GM21528 (cell line): ENCODE results near the gene PACSIN3.
A peak's percentile ranks its signal among the peaks of the same experiment; 100 is the strongest.
"Not testable (repeated sequence)": the region's sequence is repeated elsewhere in the genome, so short reads cannot be mapped to it uniquely, and the experiment has no call there.

Source experiments
- ATAC-seq: cut with Tn5 transposase; IDR thresholded peaks from one replicate; pipeline ENCODE4 v1.9.1; 2021; ENCODE audit warnings: mild to moderate bottlenecking, moderate library complexity; ENCODE audit not compliant: unreplicated experiment, low FRiP score

PACSIN3 gene

GRCh38 chr11:47186076-47186699 lies at the start of gene PACSIN3:
TSS of gene PACSIN3 (minus strand) at chr11:47186434. CDS start at chr11:47182727, 3,707 bp downstream.
- peak; percentile 54 for ATAC-seq

GRCh38 chr11:47235163-47235562 lies 48.9 kb upstream of the PACSIN3 start:
- no peak for ATAC-seq

DNA sequence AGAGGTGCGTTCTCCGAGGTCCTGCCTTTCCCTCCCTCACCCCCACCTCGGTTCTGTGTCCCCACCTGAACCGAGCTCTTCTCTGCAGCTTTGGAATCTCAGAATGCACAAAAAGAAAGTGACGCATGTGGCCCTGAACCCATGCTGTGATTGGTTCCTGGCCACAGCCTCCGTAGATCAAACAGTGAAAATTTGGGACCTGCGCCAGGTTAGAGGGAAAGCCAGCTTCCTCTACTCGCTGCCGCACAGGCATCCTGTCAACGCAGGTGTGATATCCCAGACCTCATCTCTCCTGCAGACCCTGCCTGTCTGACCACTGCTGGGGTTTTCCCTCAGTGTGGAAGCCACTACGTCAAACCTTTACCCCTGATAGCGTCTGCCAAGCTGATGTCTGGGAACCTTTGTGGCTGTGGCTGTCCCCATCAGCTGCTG lies 48.5 kb upstream of the PACSIN3 start:
- ATAC-seq: no peak

DNA sequence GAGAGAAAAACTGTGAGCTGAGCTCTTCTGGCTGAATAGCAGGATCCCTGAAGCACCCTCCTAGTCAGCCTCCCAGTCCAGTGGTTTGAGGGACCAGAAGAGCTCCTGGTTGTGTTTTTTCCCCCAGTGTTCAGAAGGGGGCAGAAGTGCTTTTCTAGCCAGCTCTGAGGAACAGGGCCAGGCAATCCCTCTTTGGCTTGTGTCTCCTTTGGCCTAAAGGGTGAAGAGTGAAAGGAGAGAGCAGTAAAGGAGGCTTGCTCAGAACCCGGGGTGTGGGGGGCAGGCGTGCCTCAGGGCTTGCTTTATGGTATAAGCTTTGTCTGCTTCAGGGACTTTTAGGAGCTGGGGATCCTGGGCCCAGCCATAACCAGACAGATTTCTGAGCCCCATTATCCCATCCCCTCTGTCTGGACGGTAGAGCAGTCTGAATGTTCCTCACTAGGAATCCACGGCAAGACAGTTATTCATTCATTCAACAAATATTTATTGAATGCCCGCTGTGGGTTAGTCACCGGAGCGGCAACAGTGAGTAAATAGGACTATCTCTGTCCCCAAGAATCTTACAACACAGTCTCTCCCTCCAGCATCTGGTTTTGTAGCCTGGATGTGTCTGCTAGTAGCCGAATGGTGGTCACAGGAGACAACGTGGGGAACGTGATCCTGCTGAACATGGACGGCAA lies 47.9 kb upstream of the PACSIN3 start:
- no peak for ATAC-seq

DNA sequence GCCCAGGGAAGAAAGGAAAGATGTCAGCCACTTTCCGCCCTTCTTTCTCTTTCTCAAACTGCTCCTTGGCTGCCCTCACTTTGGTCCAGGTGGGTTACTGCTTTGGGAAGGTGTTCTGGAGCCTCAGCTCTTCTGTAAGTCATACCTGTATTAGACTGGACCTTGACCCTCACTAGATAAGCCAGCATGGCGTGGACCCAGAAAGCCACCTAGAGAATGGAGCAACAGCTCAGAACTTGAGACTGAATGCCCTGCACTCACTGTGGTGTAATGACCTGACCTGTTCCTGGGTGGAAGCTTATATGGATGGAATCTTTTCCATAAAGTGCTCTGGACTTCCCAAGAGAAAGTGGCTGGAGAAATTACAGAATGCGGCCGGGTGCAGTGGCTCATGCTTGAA lies 46.8 kb upstream of the PACSIN3 start:
- ATAC-seq: no peak

- ATAC-seq: no peak
These were observed 42.9 kb upstream of the PACSIN3 start for GRCh38 chr11:47229161-47229560.

DNA sequence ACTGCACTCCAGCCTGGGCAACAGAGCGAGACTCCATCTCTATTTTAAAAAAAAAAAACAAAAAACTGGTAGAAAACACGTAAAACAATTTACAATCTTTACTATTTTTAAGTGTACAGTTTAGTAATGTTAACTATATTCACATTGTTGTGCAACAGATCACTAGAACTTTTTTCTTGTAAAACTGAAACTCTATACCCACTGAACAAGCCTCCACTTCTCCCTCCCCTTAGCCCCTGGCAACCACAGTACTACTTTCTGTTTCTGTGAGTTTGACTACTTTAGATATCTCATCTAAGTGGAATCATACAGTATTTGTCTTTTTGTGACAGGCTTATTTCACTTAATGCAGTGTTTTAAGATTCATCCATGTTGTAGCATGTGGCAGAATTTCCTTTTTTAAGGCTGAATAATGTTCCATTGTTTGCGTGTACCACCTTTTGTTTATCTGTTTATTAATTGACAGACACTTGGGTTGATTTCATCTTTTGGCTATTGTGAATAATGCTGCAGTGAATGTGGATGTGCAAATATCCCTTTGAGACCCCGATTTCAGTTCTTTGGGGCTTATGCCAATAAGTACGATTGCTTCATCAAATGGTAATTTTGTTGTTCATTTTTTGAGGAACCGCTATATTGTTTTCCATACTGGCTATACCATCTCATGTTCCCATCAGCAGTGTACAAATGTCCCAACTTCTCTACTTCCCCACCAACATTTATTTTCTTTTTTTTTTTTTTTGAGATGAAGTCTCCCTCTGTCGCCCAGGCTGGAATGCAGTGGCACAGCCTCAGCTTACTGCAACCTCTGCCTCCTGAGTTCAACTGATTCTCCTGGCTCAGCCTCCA lies 39.5 kb upstream of the PACSIN3 start:
- no peak for ATAC-seq

DNA sequence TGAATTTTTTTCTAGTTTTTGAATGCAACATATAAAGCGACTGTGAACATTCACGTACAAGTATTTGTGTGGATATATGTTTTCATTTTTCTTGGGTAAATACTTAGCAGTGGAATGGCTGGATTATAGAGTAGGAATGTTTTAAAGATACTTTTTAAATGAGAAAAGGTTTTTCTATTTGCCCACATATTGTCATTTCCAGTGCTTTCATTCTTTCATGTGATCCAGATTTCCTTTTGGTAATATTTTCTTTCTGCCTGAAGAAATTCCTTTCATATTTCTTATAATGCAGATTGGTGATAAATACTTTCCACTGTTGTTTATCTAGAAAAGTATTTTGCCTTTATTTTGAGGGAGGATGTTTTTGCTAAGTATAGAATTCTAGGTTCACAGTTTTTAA lies 36.5 kb upstream of the PACSIN3 start:
- ATAC-seq: no peak

DNA sequence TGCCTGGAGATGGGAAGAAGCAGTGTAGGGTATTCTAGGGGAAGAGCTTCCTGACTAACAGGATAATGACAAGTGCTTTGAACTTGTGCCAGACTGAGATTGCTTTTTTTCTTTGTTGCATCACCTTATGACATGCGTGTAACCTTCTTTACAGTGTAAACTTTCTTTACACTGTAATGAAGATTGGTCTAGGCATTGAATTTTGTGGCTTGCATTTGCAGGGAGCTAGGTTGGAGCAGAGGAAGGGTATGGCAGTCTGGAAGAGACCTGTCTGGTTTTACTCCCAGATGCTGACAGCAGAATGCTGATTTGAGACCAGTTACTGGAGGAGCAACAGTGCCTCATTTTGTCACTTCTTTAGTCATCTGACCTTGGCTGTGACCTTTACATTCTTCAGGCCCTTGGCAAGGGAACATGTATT lies 34.2 kb upstream of the PACSIN3 start:
- no peak for ATAC-seq

DNA sequence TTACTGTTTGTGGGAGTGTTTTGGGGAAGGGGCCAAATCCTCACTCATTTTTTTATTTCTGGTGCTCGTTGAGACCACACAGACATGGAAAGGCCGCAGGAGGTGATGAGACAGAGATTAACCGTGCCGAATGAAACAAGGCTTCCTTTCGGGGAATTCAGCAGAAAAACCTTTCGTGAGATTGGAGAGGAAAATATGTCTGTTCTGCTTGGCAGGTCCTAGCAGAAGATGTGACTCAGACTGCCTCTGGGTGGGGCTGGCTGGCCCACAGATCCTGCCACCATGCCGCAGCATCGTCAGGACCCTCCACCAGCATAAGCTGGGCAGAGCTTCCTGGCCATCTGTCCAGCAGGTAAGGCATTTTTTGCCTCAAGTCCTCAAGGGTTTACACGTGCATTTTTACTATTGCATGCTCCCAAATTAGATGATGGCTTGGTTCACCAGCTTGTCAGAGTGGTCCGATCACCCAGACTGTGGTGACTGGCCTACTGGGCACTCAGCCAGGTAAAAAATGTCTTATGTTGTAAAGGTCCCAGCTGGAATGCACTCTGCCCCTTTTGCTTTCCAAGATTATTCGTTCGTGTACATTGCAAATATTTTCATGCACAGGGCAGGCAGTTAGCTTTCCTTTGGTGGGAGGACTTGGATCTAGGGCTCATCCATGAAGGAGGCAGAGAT lies 30.0 kb upstream of the PACSIN3 start:
- ATAC-seq: no peak

- ATAC-seq: no peak
These were observed 29.2 kb upstream of the PACSIN3 start for GRCh38 chr11:47215366-47215910.

GRCh38 chr11:47213950-47214565 lies 27.8 kb upstream of the PACSIN3 start:
- peak; percentile 66 for ATAC-seq

GRCh38 chr11:47212938-47213337 lies 26.7 kb upstream of the PACSIN3 start:
- ATAC-seq: no peak

DNA sequence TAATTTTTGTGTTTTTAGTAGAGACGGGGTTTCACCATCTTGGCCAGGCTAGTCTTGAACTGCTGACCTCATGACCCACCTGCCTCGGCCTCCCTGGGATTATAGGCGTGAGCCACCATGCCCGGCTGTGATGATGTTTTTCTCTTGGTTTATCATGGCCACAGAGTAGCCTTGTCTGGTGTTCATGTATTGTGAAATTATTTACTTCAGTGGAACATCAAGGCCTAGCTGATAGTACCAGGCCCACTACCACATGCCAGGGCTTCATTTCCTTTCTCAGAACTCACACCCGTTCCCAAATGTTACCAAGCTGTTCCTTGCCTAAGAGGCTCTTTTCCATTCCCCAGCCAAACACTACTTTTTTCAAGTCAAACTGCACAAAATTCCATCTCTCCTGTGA lies 22.4 kb upstream of the PACSIN3 start:
- no peak for ATAC-seq

DNA sequence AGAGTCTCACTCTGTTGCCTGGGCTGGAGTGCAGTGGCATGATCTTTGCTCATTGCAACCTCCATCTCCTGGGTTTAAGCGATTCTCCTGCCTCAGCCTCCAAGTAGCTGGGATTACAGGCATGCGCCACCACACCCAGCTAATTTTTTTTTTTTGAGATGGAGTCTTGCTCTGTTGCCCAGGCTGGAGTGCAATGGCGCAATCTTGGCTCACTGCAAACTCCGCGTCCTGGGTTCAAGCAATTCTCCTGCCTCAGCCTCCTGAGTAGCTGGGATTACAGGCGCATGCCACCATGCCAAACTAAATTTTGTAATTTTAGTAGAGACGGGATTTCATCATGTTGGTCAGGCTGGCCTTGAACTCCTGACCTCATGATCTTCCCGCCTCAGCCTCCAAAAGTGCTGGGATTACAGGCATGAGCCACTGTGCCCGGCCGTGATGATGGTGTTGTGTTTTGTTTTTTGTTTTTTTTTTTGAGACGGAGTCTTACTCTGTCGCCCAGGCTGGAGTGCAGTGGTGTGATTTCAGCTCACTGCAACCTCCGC lies 21.8 kb upstream of the PACSIN3 start:
- ATAC-seq: not testable (repeated sequence)

- ATAC-seq: no peak
These were observed 21.2 kb upstream of the PACSIN3 start for GRCh38 chr11:47207459-47207858.

DNA sequence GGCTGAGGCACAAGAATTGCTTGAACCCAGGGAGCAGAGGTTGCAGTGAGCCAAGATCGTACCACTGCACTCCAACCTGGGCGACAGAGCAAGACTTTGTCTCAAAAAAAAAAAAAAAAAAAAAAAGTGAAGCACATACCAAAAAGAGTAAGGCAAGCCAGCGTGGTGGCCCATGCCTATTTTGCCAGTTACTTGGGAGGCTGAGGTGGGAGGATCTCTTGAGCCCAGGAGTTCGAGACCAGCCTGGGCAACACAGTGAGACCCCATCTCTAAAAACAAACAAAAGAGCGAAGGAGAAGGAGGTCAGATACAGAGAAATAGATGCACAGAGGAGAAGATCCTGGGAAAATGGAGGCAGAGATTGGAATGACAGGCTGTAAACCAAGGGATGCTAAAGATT lies 20.3 kb upstream of the PACSIN3 start:
- not testable (repeated sequence) for ATAC-seq

- no peak for ATAC-seq
These were observed 18.4 kb upstream of the PACSIN3 start for GRCh38 chr11:47204637-47204989.

DNA sequence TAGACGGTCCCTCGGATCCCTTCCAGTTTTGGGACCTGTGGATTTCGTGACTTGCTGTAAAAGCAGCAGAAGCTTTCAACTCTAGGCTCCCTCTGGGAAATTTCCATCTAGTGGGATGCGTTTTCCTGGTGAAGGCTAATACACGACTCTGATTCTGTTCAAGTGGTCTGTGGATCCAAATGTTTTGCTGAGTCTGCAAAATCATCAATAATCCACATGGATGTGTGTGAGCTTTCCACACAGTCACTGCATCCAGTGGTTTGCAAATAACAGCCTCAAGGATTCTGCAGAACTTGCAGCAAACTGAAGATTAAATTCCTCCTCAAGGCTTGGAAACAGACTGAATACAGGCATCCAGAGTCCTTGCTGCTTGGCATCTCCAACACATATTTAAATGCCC lies 16.3 kb upstream of the PACSIN3 start:
- ATAC-seq: no peak

- ATAC-seq: no peak
These were observed 14.8 kb upstream of the PACSIN3 start for GRCh38 chr11:47201015-47201414.
